IMR-90 (cell line): ENCODE measurements around the gene PEX26. TPM values are rescaled to one million over a fixed set of nuclear protein-coding genes. Genes with fewer than 3 reads are reported as not detected.

Experiments
- ATAC-seq: fragments of 200-7000 bp; cut with Tn5 transposase; 2 replicates; pipeline ENCODE4 v1.9.1; 2020; ENCODE audit warnings: low read depth, mild to moderate bottlenecking, moderate library complexity
- BruUV-seq: library from RNA; stranded (reverse); fragments of 400-500 nt; replicated peaks from 2 replicates; lab custom pipeline; 2021; lab: Mats Ljungman, UMichigan
- CTCF ChIA-PET: fragments of 300-600 bp; formaldehyde crosslinking; extraction: SDS; loops from one replicate; lab custom pipeline; 2021; ENCODE audit warnings: antibody characterized with exemption; lab: Yijun Ruan, JAX
- POLR2A ChIA-PET: fragments of 300-600 bp; sonication (Branson Sonifier 250); formaldehyde crosslinking; loops from one replicate; lab custom pipeline; 2022; ENCODE audit warnings: antibody characterized with exemption; ENCODE audit not compliant: unreplicated experiment; lab: Charles Lee
- DNase-seq: peaks from one replicate; pipeline ENCODE4 v3.0.0; 2013
- H2AFZ ChIP-seq: replicated peaks from 2 replicates; pipeline ENCODE3; 2013; ENCODE audit warnings: low read length, mild to moderate bottlenecking; ENCODE audit not compliant: poor library complexity
- H2AK5ac ChIP-seq: 2 replicates; pipeline ENCODE4 v1.6.1; 2013; ENCODE audit warnings: low read depth, low read length, inconsistent platforms
- H2AK9ac ChIP-seq: replicated peaks from 2 replicates; pipeline ENCODE3; 2013; ENCODE audit warnings: mild to moderate bottlenecking, low read depth, low read length, moderate library complexity; ENCODE audit not compliant: poor library complexity
- H2BK120ac ChIP-seq: 2 replicates; pipeline ENCODE4 v1.6.1; 2013; ENCODE audit warnings: low read depth, low read length, inconsistent platforms
- H2BK15ac ChIP-seq: 3 replicates; pipeline ENCODE4 v1.6.1; 2013; ENCODE audit warnings: low read depth, low read length, inconsistent platforms
- H2BK20ac ChIP-seq: 2 replicates; pipeline ENCODE4 v1.6.1; 2013; ENCODE audit warnings: low read depth, mild to moderate bottlenecking, inconsistent platforms, low read length, moderate library complexity
- H2BK5ac ChIP-seq: 2 replicates; pipeline ENCODE4 v1.6.1; 2013; ENCODE audit warnings: mild to moderate bottlenecking, low read depth, low read length, inconsistent platforms; ENCODE audit not compliant: poor library complexity, severe bottlenecking
- H3K14ac ChIP-seq: replicated peaks from 2 replicates; pipeline ENCODE4 v1.6.1; 2013; ENCODE audit warnings: low read depth, low read length, inconsistent platforms
- H3K18ac ChIP-seq: 2 replicates; pipeline ENCODE4 v1.6.1; 2013; ENCODE audit warnings: low read depth, low read length, control low read depth
- H3K23ac ChIP-seq: 2 replicates; pipeline ENCODE4 v1.6.1; 2013; ENCODE audit warnings: low read depth, low read length, inconsistent platforms
- H3K27ac ChIP-seq: 2 replicates; pipeline ENCODE4 v1.5.1; 2013; ENCODE audit warnings: mild to moderate bottlenecking, control low read depth, low read length; ENCODE audit not compliant: insufficient read depth
- H3K27me3 ChIP-seq: 2 replicates; pipeline ENCODE4 v1.6.1; 2013; ENCODE audit warnings: low read length; ENCODE audit not compliant: control insufficient read depth, insufficient read depth
- H3K36me3 ChIP-seq: 2 replicates; pipeline ENCODE4 v1.6.1; 2013; ENCODE audit warnings: low read length, mixed read lengths; ENCODE audit not compliant: control insufficient read depth, insufficient read depth
- H3K4ac ChIP-seq: 2 replicates; pipeline ENCODE4 v1.6.1; 2013; ENCODE audit warnings: low read depth, low read length, inconsistent platforms
- H3K4me1 ChIP-seq: 2 replicates; pipeline ENCODE4 v1.6.1; 2013; ENCODE audit warnings: low read length, mixed read lengths; ENCODE audit not compliant: control insufficient read depth, insufficient read depth
- H3K4me2 ChIP-seq: 2 replicates; pipeline ENCODE4 v1.6.1; 2013; ENCODE audit warnings: low read depth, mild to moderate bottlenecking, control low read depth, low read length, moderate library complexity
- H3K4me3 ChIP-seq: 2 replicates; pipeline ENCODE4 v1.5.1; 2013; ENCODE audit warnings: low read depth, mild to moderate bottlenecking, control low read depth, low read length, moderate library complexity; ENCODE audit not compliant: insufficient read depth
- H3K56ac ChIP-seq: 2 replicates; pipeline ENCODE4 v1.6.1; 2013; ENCODE audit warnings: low read length, inconsistent platforms; ENCODE audit not compliant: insufficient read depth; ENCODE audit errors: extremely low read depth
- H3K79me1 ChIP-seq, 2 experiments: 2 replicates each; pipeline ENCODE4 v1.6.1; 2013; ENCODE audit warnings: low read length in 2 of 2, inconsistent platforms in 1 of 2, low read depth in 1 of 2
- H3K9ac ChIP-seq: 2 replicates; pipeline ENCODE4 v1.6.1; 2013; ENCODE audit warnings: low read depth, low read length, control low read depth
- H3K9me1 ChIP-seq: 2 replicates; pipeline ENCODE4 v1.6.1; 2013; ENCODE audit warnings: low read length, inconsistent platforms; ENCODE audit not compliant: insufficient read depth
- H3K9me3 ChIP-seq: 2 replicates; pipeline ENCODE4 v1.6.1; 2013; ENCODE audit warnings: low read length; ENCODE audit not compliant: control insufficient read depth, insufficient read depth
- H4K20me1 ChIP-seq: 2 replicates; pipeline ENCODE4 v1.6.1; 2013; ENCODE audit warnings: low read length, inconsistent platforms; ENCODE audit not compliant: insufficient read depth
- H4K5ac ChIP-seq: 2 replicates; pipeline ENCODE4 v1.6.1; 2013; ENCODE audit warnings: mild to moderate bottlenecking, low read depth, low read length, control low read depth
- H4K8ac ChIP-seq, 2 experiments: 2 replicates each; pipeline ENCODE4 v1.6.1; 2013; ENCODE audit warnings: low read depth in 2 of 2, low read length in 2 of 2, control low read depth in 1 of 2, inconsistent platforms in 1 of 2
- H4K91ac ChIP-seq: 2 replicates; pipeline ENCODE4 v1.6.1; 2013; ENCODE audit warnings: low read depth, low read length, inconsistent platforms; ENCODE audit not compliant: insufficient read depth
- BHLHE40 ChIP-seq: fragments of 150-350 bp; IDR thresholded peaks from 2 replicates; pipeline ENCODE4 v1.6.1; 2016; ENCODE audit warnings: mild to moderate bottlenecking, low read depth, low read length
- CEBPB ChIP-seq: IDR thresholded peaks from 2 replicates; pipeline ENCODE4 v1.6.1; 2012; ENCODE audit warnings: low read depth, low read length, improper control_type of control experiment
- CHD1 ChIP-seq: IDR thresholded peaks from 2 replicates; pipeline ENCODE4 v1.6.1; 2012; ENCODE audit warnings: low read depth, low read length, improper control_type of control experiment
- CTCF ChIP-seq: conservative IDR thresholded peaks from 2 replicates; pipeline ENCODE4 v1.5.1; 2012; ENCODE audit warnings: mild to moderate bottlenecking, low read depth, low read length, improper control_type of control experiment
- ELK1 ChIP-seq: fragments of 150-350 bp; IDR thresholded peaks from 2 replicates; pipeline ENCODE4 v1.6.1; 2016; ENCODE audit warnings: low read depth, mild to moderate bottlenecking, low read length, moderate library complexity, borderline replicate concordance
- FOS ChIP-seq: fragments of 150-350 bp; IDR thresholded peaks from 2 replicates; pipeline ENCODE4 v1.6.1; 2016; ENCODE audit warnings: low read depth, low read length
- MAFK ChIP-seq: IDR thresholded peaks from 2 replicates; pipeline ENCODE4 v1.6.1; 2012; ENCODE audit warnings: low read depth, low read length, improper control_type of control experiment
- MAZ ChIP-seq: IDR thresholded peaks from 2 replicates; pipeline ENCODE4 v1.6.1; 2012; ENCODE audit warnings: low read depth, mild to moderate bottlenecking, low read length, improper control_type of control experiment, moderate library complexity, borderline replicate concordance
- MXI1 ChIP-seq: IDR thresholded peaks from 2 replicates; pipeline ENCODE4 v1.6.1; 2012; ENCODE audit warnings: low read depth, mild to moderate bottlenecking, low read length, moderate library complexity, borderline replicate concordance
- NFE2L2 ChIP-seq: fragments of 150-350 bp; IDR thresholded peaks from 2 replicates; pipeline ENCODE4 v1.6.1; 2016; ENCODE audit warnings: low read depth, mild to moderate bottlenecking, low read length
- POLR2A ChIP-seq: IDR thresholded peaks from 2 replicates; pipeline ENCODE4 v1.6.1; 2012; ENCODE audit warnings: mild to moderate bottlenecking, low read depth, low read length
- RAD21 ChIP-seq: IDR thresholded peaks from 2 replicates; pipeline ENCODE4 v1.6.1; 2012; ENCODE audit warnings: low read length, improper control_type of control experiment
- RCOR1 ChIP-seq: IDR thresholded peaks from 2 replicates; pipeline ENCODE4 v1.6.1; 2012; ENCODE audit warnings: mild to moderate bottlenecking, low read length, improper control_type of control experiment; ENCODE audit not compliant: insufficient replicate concordance
- RFX5 ChIP-seq: IDR thresholded peaks from 2 replicates; pipeline ENCODE4 v1.8.0; 2012; ENCODE audit warnings: low read depth, mild to moderate bottlenecking, low read length, moderate library complexity
- SMC3 ChIP-seq: fragments of 150-350 bp; IDR thresholded peaks from 2 replicates; pipeline ENCODE4 v1.6.1; 2016; ENCODE audit warnings: low read depth, mild to moderate bottlenecking, antibody characterized with exemption, low read length, moderate library complexity
- USF2 ChIP-seq: fragments of 150-350 bp; IDR thresholded peaks from 2 replicates; pipeline ENCODE4 v1.6.1; 2017; ENCODE audit warnings: mild to moderate bottlenecking, antibody characterized with exemption, low read length, low read depth
- WGBS, 2 experiments: methylation state at CpG; one replicate each; pipeline versions ENCODE4 v1.1.5 to v1.1.7; 2013; ENCODE audit warnings: missing lambda C conversion rate in 2 of 2; ENCODE audit not compliant: insufficient read length in 1 of 2; ENCODE audit errors: extremely low coverage in 2 of 2; 5-methylcytosine and 5-hydroxymethylcytosine counted together
- dilution Hi-C: fragments of 300-500 bp; cut with HindIII; formaldehyde crosslinking; loops from one replicate; pipeline ENCODE4 v1.14.3; 2018; ENCODE audit warnings: low sequenced_read_pairs; ENCODE audit not compliant: unreplicated experiment
- in situ Hi-C: fragments of 300-500 bp; cut with MboI; formaldehyde crosslinking; loops from 3 replicates; pipeline ENCODE4 v1.14.3; 2019; ENCODE audit warnings: low sequenced_read_pairs, inconsistent platforms, mixed read lengths
- intact Hi-C: fragments of 100-400 bp; cut with micrococcal nuclease; formaldehyde crosslinking; loops from 2 replicates; pipeline ENCODE4 v1.10.0; 2022
- polyA plus RNA-seq, 3 experiments: library from polyadenylated mRNA; depleted of rRNA; stranded (reverse); fragments of >200 nt; gene quantifications; 2 replicates each; pipeline ENCODE4 v1.2.3, GENCODE V29; 2012; ENCODE audit warnings: low replicate concordance in 1 of 3
- total RNA-seq: library from RNA; depleted of rRNA; stranded (reverse); fragments of >200 nt; gene quantifications from 2 replicates; pipeline ENCODE4 v1.2.3, GENCODE V29; 2012

Gene PEX26
- total and polyA plus RNA-seq, 2 of the 4 experiments (the other 2 are of a cell fraction), result 12.2 to 18.5 TPM

GRCh38 chr22:18114495-18114894 is 36.7 kb downstream of the PEX26 start:
- Histone ChIP-seq H3K23ac (no peak overlapping the region), H4K20me1 (no peaks in the 10 kb centered on the region), H3K4me3 (no peak overlapping the region), H3K56ac (no peak overlapping the region), H3K27ac (no peak overlapping the region), H4K91ac (no peak overlapping the region), H3K4me2 (no peak overlapping the region), H2AFZ (no peak overlapping the region), H4K8ac (no peak overlapping the region), H3K9ac (no peak overlapping the region), H2BK20ac (no peak overlapping the region), H2BK15ac (no peak overlapping the region), H3K36me3 (no peaks in the 10 kb centered on the region), H3K14ac (no peak overlapping the region), H2BK5ac (no peak overlapping the region), H2BK120ac (no peak overlapping the region), H4K5ac (no peak overlapping the region), H3K79me1 (no peaks in the 10 kb centered on the region), H2AK5ac (no peak overlapping the region), H3K4ac (no peak overlapping the region), H2AK9ac (no peak overlapping the region), H3K9me1 (no peaks in the 10 kb centered on the region), H3K9me3 (no peaks in the 10 kb centered on the region), H3K4me1 (peaks cover 3% of the 10 kb centered on the region; the same call in 1 of the 2 replicates), H3K27me3 (peaks cover 10% of the 10 kb centered on the region; the same call in 1 of the 2 replicates), H3K18ac (no peak overlapping the region)
- ATAC-seq, result no peak
- dilution Hi-C loops (no loop called here), intact Hi-C loops (no loop called here), in situ Hi-C loops (no loop called here)
- POLR2A ChIA-PET, result no interaction called here
- no CpG with 5 or more reads among the region's 4 CpGs for WGBS, 2 experiments
- TF ChIP-seq CTCF (no peak), SMC3 (no peak), USF2 (no peak), RAD21 (no peak), NFE2L2 (no peak), POLR2A (no peak), CHD1 (no peak), ELK1 (no peak), BHLHE40 (no peak), MAZ (no peak), CEBPB (no peak), MAFK (no peak), RCOR1 (no peak), RFX5 (no peak), FOS (no peak), MXI1 (no peak)
- CTCF ChIA-PET, result no interaction called here
- BruUV-seq, result no TSS peak
- no peak for DNase-seq
